Activated naive CD8-positive, alpha-beta T cell treated with anti-CD3 and anti-CD28 coated beads for 36 hours (primary cell): ENCODE data around the gene LGSN. TPM values are rescaled to one million over a fixed set of nuclear protein-coding genes. Genes with fewer than 3 reads are reported as not detected.
"Not testable (repeated sequence)": the region's sequence is repeated elsewhere in the genome, so short reads cannot be mapped to it uniquely, and the experiment has no call there.

Experiments
- DNase-seq: peaks from one replicate; pipeline ENCODE4 v3.0.0; 2021
- H3K27ac Mint-ChIP-seq: one replicate; pipeline ENCODE4 v1.8.0; 2022; ENCODE audit warnings: mild to moderate bottlenecking, moderate library complexity, mixed read lengths
- H3K27me3 Mint-ChIP-seq: one replicate; pipeline ENCODE4 v1.8.0; 2022; ENCODE audit warnings: mild to moderate bottlenecking, mixed read lengths
- H3K36me3 Mint-ChIP-seq: one replicate; pipeline ENCODE4 v1.8.0; 2021; ENCODE audit warnings: mild to moderate bottlenecking, mixed read lengths
- H3K4me1 Mint-ChIP-seq: one replicate; pipeline ENCODE4 v1.8.0; 2021; ENCODE audit warnings: mixed read lengths
- H3K4me3 Mint-ChIP-seq: one replicate; pipeline ENCODE4 v1.8.0; 2022; ENCODE audit warnings: mild to moderate bottlenecking, moderate library complexity, mixed read lengths
- H3K9me3 Mint-ChIP-seq: one replicate; pipeline ENCODE4 v1.8.0; 2022; ENCODE audit warnings: mixed read lengths
- total RNA-seq, 2 experiments: library from RNA; stranded (reverse); gene quantifications; one replicate each; pipeline ENCODE4 v1.2.3, GENCODE V29; 2021

The LGSN gene, protein sequence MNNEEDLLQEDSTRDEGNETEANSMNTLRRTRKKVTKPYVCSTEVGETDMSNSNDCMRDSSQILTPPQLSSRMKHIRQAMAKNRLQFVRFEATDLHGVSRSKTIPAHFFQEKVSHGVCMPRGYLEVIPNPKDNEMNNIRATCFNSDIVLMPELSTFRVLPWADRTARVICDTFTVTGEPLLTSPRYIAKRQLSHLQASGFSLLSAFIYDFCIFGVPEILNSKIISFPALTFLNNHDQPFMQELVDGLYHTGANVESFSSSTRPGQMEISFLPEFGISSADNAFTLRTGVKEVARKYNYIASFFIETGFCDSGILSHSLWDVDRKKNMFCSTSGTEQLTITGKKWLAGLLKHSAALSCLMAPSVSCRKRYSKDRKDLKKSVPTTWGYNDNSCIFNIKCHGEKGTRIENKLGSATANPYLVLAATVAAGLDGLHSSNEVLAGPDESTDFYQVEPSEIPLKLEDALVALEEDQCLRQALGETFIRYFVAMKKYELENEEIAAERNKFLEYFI
- total RNA-seq: not detected

DNA sequence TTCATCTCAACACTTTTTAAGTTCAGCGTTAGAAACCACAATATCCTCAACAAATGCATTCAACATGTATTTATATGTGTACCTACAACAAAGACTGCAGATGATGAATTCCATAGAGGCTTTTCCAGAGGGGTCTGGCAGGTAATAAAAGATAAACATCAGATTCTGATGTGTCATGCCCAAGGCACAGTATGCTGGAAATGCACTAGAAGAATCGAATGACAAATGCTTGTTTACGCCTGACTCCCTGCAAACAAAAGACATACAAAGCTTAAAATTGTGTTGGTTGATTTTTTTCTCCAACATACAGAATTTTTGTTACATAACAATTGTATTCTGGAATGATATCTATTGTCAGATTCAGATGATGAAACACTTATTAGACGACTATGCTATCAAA, at the start of gene LGSN:
TSS of gene LGSN (minus strand) at position 45 of the 400 bp plus-strand sequence. CDS start at position 5, 40 bp downstream.
- H3K4me1 Mint-ChIP-seq: no peaks in the 10 kb centered on the region
- H3K4me3 Mint-ChIP-seq: no peak within 1 kb of the TSS
- H3K27ac Mint-ChIP-seq: no peak within 1 kb of the TSS
- no peaks in the 10 kb centered on the region for H3K9me3 Mint-ChIP-seq
- no peak for DNase-seq
- H3K27me3 Mint-ChIP-seq: peaks cover 15% of the 10 kb centered on the region
- H3K36me3 Mint-ChIP-seq: no peaks in the 10 kb centered on the region

DNA sequence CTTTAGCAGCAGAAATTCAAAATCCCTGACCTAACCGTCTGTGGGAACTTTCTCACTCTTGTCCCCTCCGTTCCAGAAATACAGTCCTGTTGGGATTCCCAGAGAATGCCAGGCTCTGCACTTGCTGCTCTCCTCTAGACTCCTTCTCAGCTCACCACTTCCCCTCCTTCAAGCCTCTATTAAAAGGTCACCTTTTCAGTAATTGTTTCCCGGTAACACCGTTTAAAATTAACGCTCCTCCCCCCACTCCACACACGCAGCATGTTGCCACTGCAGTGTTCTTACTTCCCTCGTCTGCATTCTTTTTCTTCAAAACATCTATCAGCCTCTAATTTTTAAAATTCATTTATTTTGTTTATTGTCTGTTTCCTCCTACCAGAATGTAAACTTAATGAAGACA, 48.6 kb upstream of the LGSN start:
- Mint-ChIP-seq H3K4me1 (no peaks in the 10 kb centered on the region), H3K4me3 (no peak overlapping the region), H3K9me3 (peaks cover 6% of the 10 kb centered on the region), H3K36me3 (no peaks in the 10 kb centered on the region), H3K27me3 (no peaks in the 10 kb centered on the region), H3K27ac (no peak overlapping the region)
- no peak for DNase-seq

DNA sequence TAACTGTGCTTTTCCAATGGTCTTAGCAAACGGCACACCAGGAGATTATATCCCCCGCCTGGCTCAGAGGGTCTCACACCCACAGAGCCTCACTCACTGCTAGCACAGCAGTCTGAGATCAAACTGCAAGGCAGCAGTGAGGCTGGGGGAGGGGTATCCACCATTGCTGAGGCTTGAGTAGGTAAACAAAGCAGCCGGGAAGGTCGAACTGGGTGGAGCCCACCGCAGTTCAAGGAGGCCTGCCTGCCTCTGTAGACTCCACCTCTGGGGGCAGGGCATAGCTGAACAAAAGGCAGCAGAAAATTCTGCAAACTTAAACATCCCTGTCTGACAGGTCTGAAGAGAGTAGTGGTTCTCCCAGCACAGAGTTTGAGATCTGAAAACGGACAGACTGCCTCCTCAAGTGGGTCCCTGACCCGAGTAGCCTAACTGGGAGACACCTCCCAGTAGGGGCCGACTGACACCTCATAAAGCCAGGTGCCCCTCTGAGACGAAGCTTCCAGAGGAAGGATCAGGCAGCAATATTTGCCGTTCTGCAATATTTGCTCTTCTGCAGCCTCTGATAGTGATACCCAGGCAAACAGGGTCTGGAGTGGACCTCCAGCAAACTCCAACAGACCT, 42.8 kb upstream of the LGSN start:
- not testable (repeated sequence) for H3K27ac Mint-ChIP-seq, H3K4me1 Mint-ChIP-seq

DNA sequence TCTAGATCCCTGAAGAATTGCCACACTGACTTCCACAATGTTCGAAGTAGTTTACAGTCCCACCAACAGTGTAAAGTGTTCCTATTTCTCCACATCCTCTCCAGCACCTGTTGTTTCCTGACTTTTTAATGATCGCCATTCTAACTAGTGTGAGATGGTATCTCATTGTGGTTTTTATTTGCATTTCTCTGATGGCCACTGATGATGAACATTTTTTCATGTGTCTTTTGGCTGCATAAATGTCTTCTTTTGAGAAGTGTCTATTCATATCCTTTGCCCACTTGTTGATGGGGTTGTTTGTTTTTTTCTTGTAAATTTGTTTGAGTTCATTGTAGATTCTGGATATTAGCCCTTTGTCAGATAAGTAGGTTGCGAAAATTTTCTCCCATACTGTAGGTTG, 37.6 kb upstream of the LGSN start:
- not testable (repeated sequence) for H3K4me1 Mint-ChIP-seq, H3K9me3 Mint-ChIP-seq, DNase-seq, H3K27ac Mint-ChIP-seq, H3K36me3 Mint-ChIP-seq, H3K4me3 Mint-ChIP-seq
- peaks cover 28% of the 10 kb centered on the region for H3K27me3 Mint-ChIP-seq

More for the DNA sequence above, 42.8 kb upstream of the LGSN start:
- not testable (repeated sequence) for H3K4me3 Mint-ChIP-seq, H3K36me3 Mint-ChIP-seq, DNase-seq
- peaks cover 10% of the 10 kb centered on the region for H3K9me3 Mint-ChIP-seq
- H3K27me3 Mint-ChIP-seq: peaks cover 16% of the 10 kb centered on the region

DNA sequence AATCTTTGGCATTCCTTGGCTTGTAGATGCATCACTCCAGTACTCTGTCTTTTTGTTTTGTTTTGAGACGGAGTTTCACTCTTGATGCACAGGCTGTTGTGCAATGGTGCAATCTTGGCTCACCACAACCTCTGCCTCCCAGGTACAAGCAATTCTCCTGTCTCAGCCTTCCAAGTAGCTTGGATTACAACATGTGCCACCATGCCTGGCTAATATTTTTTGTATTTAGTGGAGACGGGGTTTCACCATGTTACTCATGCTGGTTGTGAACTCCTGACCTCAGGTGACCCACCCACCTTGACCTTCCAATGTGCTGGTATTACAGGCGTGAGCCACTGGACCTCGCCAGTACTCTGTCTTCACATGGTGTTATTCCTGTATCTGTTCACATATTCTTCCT, 35.8 kb upstream of the LGSN start:
- DNase-seq: no peak
- H3K4me1 Mint-ChIP-seq: peaks cover 7% of the 10 kb centered on the region
- no peak overlapping the region for H3K4me3 Mint-ChIP-seq
- no peak overlapping the region for H3K27ac Mint-ChIP-seq
- peaks cover 5% of the 10 kb centered on the region for H3K9me3 Mint-ChIP-seq
- no peaks in the 10 kb centered on the region for H3K36me3 Mint-ChIP-seq
- peaks cover 29% of the 10 kb centered on the region for H3K27me3 Mint-ChIP-seq

DNA sequence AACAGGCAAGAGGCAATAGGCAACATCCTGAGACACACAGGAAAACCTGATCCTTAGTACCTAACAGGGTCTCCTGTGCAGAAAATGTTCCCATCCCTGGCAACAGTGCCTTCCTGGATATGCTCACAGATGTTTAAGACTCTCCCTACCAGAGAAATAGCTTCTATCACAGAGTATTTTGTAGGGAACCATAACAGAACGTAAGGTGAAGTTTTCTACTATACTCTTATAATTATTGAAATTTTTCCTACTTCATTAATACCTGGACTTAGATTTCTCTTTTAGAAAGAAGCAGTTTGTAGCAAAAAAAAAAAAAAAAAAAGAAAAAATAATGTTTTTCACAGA, 33.5 kb upstream of the LGSN start:
- Mint-ChIP-seq H3K4me1 (peaks cover 7% of the 10 kb centered on the region), H3K4me3 (no peak overlapping the region), H3K9me3 (peaks cover 2% of the 10 kb centered on the region), H3K36me3 (no peaks in the 10 kb centered on the region), H3K27me3 (peaks cover 24% of the 10 kb centered on the region), H3K27ac (no peak overlapping the region)
- no peak for DNase-seq

DNA sequence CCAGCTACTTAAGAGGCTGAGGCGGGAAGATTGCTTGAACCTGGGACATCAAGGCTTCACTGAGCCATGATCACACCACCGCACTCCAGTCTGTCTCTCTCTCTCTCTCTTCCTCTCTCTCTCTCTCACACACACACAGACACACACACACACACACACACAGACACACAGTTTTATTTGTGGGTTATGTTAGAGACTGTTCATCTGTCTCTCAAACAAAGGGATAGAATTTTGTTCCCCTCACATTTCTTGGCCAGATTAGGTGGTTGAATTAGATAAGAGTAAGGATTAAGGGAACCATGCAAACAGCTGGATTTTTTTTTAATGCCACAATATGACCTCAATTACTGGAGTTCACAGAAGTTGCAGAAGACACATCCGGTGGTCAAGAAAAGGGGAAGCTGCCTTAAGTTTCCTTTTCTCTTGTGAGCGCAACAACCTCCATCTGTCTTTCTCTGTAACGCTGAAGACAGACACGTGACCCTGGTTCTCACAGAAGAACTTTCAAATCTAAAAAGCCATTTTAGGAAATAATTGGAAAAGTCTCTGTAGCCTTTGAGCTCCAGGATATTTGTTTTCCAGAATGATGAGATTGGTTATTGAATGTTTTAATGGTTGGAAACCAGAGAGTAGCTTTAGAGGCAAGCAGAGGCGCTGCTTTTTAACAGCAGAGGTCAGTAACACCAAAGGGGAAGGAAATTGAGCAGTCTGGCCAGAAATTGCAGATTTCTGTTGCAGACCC, 32.9 kb upstream of the LGSN start:
- peaks cover 29% of the 10 kb centered on the region for H3K27me3 Mint-ChIP-seq
- H3K9me3 Mint-ChIP-seq: peaks cover 2% of the 10 kb centered on the region
- DNase-seq: no peak
- H3K4me3 Mint-ChIP-seq: no peak overlapping the region
- H3K27ac Mint-ChIP-seq: no peak overlapping the region
- H3K36me3 Mint-ChIP-seq: no peaks in the 10 kb centered on the region
- peaks cover 7% of the 10 kb centered on the region for H3K4me1 Mint-ChIP-seq

DNA sequence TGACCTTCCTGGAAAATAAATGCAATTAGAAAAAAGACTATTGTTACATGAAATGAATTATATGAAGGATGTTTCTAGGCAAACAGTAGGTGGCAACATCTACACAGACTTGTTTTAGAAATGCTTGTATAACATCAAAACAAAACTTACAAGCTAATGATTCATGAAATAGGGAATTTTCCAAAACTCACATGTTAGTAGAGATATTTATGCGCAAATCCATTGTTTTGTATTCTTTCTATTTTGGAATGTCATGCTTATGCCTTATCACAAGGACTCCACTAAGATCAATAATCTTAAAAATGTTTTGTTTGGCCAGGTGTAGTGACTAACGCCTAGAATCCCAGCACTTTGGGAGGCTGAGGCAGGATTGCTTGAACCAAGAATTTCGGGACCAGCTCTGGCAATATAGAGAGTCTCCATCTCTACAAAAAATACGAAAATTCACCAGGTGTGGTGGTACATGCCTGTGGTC, 32.3 kb upstream of the LGSN start:
- H3K27ac Mint-ChIP-seq: no peak overlapping the region
- H3K9me3 Mint-ChIP-seq: peaks cover 2% of the 10 kb centered on the region
- H3K4me3 Mint-ChIP-seq: no peak overlapping the region
- DNase-seq: no peak
- H3K4me1 Mint-ChIP-seq: peaks cover 7% of the 10 kb centered on the region
- no peaks in the 10 kb centered on the region for H3K36me3 Mint-ChIP-seq
- peaks cover 29% of the 10 kb centered on the region for H3K27me3 Mint-ChIP-seq

DNA sequence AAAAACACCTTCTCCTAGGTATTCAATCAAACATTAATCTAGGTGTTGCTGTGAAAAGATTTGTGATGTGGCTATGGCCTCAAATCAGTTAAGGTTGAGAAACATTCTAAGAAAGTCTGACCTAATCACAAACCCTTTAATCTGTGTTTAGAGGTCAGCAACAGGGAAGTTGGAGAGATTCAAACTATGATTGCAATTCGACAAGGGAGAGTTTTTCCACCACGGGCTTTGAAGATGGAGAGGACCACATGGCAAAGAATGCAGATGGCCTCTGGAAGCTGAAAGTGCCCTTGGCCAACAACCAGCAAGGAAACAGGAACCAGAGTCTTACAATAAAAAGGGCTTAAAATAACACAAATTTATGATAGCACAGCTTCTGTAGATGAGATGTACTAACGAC, 29.6 kb upstream of the LGSN start:
- Mint-ChIP-seq H3K27me3 (peaks cover 24% of the 10 kb centered on the region), H3K27ac (no peak overlapping the region), H3K9me3 (no peaks in the 10 kb centered on the region), H3K4me1 (peaks cover 7% of the 10 kb centered on the region), H3K4me3 (no peak overlapping the region), H3K36me3 (no peaks in the 10 kb centered on the region)
- no peak for DNase-seq

DNA sequence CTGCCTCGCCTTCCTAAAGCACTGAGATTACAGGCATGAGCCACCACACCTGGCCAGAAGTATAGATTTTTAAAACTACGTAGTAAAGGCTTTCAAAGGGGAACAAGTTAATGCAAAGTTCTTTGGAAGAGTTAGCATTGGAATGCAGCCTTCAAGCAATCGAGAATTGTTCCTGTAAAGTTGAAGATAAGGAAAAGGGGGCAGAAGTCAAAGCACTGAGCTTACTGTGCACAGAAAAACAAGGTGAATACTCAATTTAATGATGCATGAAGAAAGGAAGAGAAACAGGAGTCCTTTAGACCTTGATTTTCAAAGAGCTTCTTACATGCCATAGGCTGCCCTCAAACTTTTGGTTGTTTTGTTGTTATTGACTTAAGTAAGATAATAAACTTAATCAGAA, 29.1 kb upstream of the LGSN start:
- no peak overlapping the region for H3K4me3 Mint-ChIP-seq
- H3K36me3 Mint-ChIP-seq: no peaks in the 10 kb centered on the region
- peaks cover 7% of the 10 kb centered on the region for H3K4me1 Mint-ChIP-seq
- DNase-seq: no peak
- no peak overlapping the region for H3K27ac Mint-ChIP-seq
- no peaks in the 10 kb centered on the region for H3K9me3 Mint-ChIP-seq
- H3K27me3 Mint-ChIP-seq: peaks cover 24% of the 10 kb centered on the region

DNA sequence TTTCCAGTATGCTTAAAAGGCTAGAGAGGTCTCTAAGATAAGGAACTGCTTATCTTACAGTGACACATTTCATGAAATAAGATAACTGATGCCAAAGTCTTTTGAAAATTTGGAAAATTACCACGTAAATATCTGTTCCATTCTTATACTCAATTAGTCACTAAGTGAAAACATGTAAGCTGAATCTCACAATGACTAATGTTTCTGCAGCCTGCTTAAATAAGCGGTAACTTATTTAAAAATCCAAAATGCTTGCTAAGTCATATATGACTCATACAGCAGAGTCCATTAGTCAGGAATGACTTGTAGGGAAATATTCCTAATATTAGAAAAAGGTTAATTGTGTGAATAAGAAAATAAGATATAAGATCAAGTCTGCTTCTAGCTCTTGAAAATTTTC, 27.8 kb upstream of the LGSN start:
- Mint-ChIP-seq H3K27me3 (peaks cover 17% of the 10 kb centered on the region), H3K9me3 (no peaks in the 10 kb centered on the region), H3K36me3 (no peaks in the 10 kb centered on the region), H3K4me3 (no peak overlapping the region), H3K4me1 (peaks cover 3% of the 10 kb centered on the region), H3K27ac (no peak overlapping the region)
- no peak for DNase-seq

DNA sequence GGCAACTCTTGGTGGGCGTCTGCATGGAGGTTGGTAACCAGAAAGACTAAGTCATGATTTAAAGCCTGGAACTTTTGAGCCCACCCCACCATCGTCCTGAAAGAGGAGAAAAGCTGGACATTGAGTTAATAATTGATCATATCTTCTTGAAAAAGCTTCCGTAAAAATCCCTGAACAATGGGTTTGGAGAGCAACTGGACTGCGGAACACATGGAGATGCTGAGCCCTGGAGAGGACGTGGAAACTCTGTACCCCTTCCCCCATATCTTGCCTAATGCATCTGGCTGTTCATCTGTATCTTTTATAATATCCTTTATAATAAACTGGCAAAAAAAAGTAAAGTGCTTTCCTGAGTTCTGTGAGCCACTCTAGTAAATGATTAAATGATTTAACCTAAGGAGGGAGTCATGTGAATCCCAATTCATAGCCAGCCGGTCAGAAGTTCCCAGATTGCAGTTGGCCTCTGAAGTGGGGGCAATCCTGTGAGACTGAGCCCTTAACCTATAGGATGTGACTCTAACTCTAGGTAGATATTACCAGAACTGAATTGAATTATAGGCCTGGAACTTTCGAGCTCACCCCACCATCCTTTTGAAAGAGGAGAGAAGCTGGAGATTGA, 26.5 kb upstream of the LGSN start:
- H3K4me1 Mint-ChIP-seq: no peaks in the 10 kb centered on the region
- peaks cover 12% of the 10 kb centered on the region for H3K27me3 Mint-ChIP-seq
- H3K9me3 Mint-ChIP-seq: no peaks in the 10 kb centered on the region
- no peaks in the 10 kb centered on the region for H3K36me3 Mint-ChIP-seq
- H3K27ac Mint-ChIP-seq: no peak overlapping the region
- no peak for DNase-seq
- H3K4me3 Mint-ChIP-seq: no peak overlapping the region

DNA sequence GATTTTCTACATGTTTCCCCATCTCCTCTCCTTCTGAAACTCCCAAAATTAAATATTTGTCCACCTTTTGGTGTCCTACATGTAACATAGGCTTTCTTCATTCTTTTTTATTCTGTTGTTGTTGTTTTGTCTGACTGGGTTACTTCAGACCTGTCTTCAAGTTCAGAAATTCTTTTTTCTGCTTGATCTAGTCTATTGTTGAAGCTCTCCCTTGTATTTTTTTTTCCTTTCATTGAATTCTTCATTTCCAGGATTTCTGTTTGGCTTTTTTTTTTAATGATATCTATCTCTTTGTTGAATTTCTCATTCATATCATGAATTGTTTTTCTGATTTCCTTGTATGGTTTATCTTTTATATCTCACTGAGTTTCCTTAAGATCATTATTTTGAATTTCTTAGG, 20.6 kb upstream of the LGSN start:
- H3K36me3 Mint-ChIP-seq: no peaks in the 10 kb centered on the region
- no peak overlapping the region for H3K27ac Mint-ChIP-seq
- no peaks in the 10 kb centered on the region for H3K4me1 Mint-ChIP-seq
- DNase-seq: no peak
- no peak overlapping the region for H3K4me3 Mint-ChIP-seq
- peaks cover 16% of the 10 kb centered on the region for H3K9me3 Mint-ChIP-seq
- H3K27me3 Mint-ChIP-seq: no peaks in the 10 kb centered on the region

DNA sequence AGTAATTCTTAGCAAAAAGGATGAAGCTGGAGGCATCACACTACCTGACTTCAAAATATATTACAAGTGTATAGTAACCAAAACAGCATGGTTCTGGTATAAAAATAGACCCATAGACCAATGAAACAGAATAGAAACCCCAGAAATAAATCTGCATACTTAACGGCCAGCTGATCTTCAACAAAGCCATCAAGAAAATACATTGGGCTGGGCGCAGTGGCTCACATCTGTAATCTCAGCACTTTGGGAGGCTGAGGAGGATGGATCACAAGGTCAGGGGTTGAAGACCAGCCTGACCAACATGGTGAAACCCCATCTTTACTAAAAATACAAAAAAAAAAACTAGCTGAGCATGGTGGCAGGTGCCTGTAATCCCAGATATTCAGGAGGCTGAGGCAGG, 14.9 kb upstream of the LGSN start:
- DNase-seq, H3K4me1 Mint-ChIP-seq, H3K27me3 Mint-ChIP-seq, H3K36me3 Mint-ChIP-seq, H3K4me3 Mint-ChIP-seq, H3K27ac Mint-ChIP-seq: not testable (repeated sequence)
- peaks cover 12% of the 10 kb centered on the region for H3K9me3 Mint-ChIP-seq

DNA sequence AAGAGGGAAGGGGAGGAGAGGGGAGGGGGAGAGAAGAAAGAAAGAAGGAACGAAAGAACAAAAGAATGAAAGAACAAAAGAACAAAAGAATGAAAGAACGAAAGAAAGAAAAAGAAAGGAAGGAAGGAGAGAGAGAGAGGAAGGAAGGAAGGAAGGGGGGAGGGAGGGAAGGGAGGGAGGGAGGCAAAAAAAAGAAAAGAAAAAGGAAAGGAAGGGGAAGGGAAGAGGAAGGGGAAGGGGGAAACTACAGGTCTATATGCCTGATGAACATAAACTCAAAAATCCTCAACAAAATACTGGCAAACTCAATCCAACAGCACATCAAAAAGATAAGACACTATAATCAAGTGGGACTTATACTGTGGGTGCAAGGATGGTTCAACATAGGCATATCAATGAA, 13.7 kb upstream of the LGSN start:
- Mint-ChIP-seq H3K36me3 (no peaks in the 10 kb centered on the region), H3K4me1 (no peaks in the 10 kb centered on the region), H3K4me3 (no peak overlapping the region), H3K27me3 (no peaks in the 10 kb centered on the region), H3K9me3 (peaks cover 6% of the 10 kb centered on the region), H3K27ac (no peak overlapping the region)
- DNase-seq: no peak
